ENCODE results near the gene FRMD7.

FRMD7 gene

DNA sequence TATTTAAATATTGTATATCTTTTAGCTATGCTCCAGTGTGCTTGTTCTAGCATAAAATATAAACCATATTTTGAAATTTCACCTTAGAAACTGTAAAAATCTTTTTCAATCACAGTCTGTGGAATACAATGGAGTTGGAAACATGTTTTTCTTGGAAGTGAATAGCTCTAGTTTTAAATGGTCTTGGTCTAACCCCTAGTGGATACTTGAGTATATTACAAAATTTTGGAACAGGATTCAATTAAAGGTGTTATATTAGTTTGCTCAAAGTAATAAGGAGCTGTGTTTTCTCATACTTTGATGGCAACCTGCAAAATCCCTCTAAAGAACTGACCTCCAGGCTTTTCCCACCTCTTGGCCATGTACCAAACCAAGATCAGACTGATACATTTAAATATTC, 56.6 kb downstream of the FRMD7 start:
- ChIA-PET CTCF (interaction anchor here (0.6 to 5.8 kb wide), 23 partner anchors 9 to 1016 kb away, joined by 3 to 51 read pairs (median 4); partner anchors contain the start of gene RAP2C), POLR2A (interaction anchor here (0.6 to 1.3 kb wide), 3 partner anchors 47 to 155 kb away, joined by 3 read pairs; no protein-coding TSS in a partner anchor)
- Histone ChIP-seq H3K27ac (ENCODE audit: extremely low read depth, low read depth, low read length) (no peak overlapping the region), H3K4me1 (ENCODE audit: control insufficient read depth, insufficient read depth, low read length) (no peaks in the 10 kb centered on the region), H3K36me3 (ENCODE audit: control insufficient read depth in 2 of 2, insufficient read depth in 1 of 2, low read length in 2 of 2) (peaks cover 4 to 30% of the 10 kb centered on the region in 2 experiments; a peak in 2 of 3 replicates), H3K9me3 (ENCODE audit: control insufficient read depth, insufficient read depth, low read depth, low read length) (no peaks in the 10 kb centered on the region), H3K4me3 (ENCODE audit: low read depth, low read length) (no peak overlapping the region)
- TF ChIP-seq, protein P1, sequence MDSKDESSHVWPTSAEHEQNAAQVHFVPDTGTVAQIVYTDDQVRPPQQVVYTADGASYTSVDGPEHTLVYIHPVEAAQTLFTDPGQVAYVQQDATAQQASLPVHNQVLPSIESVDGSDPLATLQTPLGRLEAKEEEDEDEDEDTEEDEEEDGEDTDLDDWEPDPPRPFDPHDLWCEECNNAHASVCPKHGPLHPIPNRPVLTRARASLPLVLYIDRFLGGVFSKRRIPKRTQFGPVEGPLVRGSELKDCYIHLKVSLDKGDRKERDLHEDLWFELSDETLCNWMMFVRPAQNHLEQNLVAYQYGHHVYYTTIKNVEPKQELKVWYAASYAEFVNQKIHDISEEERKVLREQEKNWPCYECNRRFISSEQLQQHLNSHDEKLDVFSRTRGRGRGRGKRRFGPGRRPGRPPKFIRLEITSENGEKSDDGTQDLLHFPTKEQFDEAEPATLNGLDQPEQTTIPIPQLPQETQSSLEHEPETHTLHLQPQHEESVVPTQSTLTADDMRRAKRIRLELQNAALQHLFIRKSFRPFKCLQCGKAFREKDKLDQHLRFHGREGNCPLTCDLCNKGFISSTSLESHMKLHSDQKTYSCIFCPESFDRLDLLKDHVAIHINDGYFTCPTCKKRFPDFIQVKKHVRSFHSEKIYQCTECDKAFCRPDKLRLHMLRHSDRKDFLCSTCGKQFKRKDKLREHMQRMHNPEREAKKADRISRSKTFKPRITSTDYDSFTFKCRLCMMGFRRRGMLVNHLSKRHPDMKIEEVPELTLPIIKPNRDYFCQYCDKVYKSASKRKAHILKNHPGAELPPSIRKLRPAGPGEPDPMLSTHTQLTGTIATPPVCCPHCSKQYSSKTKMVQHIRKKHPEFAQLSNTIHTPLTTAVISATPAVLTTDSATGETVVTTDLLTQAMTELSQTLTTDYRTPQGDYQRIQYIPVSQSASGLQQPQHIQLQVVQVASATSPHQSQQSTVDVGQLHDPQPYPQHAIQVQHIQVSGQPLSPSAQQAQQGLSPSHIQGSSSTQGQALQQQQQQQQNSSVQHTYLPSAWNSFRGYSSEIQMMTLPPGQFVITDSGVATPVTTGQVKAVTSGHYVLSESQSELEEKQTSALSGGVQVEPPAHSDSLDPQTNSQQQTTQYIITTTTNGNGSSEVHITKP (tag by site-specific recombination; IDR thresholded peaks at IDR 0.05), result no peak
- peak; percentile 47 for TF ChIP-seq ZNF654 (tag by site-specific recombination; IDR thresholded peaks at IDR 0.05; ENCODE audit: low read depth)

- TF ChIP-seq ZNF76 (tag by site-specific recombination; IDR thresholded peaks at IDR 0.05; ENCODE audit: borderline replicate concordance, low read depth), result no peak
- no peak for TF ChIP-seq ZNF629 (tag by site-specific recombination; IDR thresholded peaks at IDR 0.05)
- no peak for TF ChIP-seq ZNF624 (tag by site-specific recombination; IDR thresholded peaks at IDR 0.05)
- TF ChIP-seq, protein P2, sequence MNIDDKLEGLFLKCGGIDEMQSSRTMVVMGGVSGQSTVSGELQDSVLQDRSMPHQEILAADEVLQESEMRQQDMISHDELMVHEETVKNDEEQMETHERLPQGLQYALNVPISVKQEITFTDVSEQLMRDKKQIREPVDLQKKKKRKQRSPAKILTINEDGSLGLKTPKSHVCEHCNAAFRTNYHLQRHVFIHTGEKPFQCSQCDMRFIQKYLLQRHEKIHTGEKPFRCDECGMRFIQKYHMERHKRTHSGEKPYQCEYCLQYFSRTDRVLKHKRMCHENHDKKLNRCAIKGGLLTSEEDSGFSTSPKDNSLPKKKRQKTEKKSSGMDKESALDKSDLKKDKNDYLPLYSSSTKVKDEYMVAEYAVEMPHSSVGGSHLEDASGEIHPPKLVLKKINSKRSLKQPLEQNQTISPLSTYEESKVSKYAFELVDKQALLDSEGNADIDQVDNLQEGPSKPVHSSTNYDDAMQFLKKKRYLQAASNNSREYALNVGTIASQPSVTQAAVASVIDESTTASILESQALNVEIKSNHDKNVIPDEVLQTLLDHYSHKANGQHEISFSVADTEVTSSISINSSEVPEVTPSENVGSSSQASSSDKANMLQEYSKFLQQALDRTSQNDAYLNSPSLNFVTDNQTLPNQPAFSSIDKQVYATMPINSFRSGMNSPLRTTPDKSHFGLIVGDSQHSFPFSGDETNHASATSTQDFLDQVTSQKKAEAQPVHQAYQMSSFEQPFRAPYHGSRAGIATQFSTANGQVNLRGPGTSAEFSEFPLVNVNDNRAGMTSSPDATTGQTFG (tag by site-specific recombination; IDR thresholded peaks at IDR 0.05; ENCODE audit: borderline replicate concordance), result no peak
- no peak for TF ChIP-seq ZNF426 (tag by site-specific recombination; IDR thresholded peaks at IDR 0.05)
- POLR2A ChIA-PET, result no interaction called here
- Histone ChIP-seq H3K36me3 (ENCODE audit: control insufficient read depth in 2 of 2, insufficient read depth in 1 of 2, low read length in 2 of 2) (peaks cover 0 to 24% of the 10 kb centered on the region in 2 experiments; a peak in 2 of 3 replicates), H3K4me1 (ENCODE audit: control insufficient read depth, insufficient read depth, low read length) (no peaks in the 10 kb centered on the region), H3K27ac (ENCODE audit: extremely low read depth, low read depth, low read length) (no peak overlapping the region), H3K9me3 (ENCODE audit: control insufficient read depth, insufficient read depth, low read depth, low read length) (no peaks in the 10 kb centered on the region), H3K4me3 (ENCODE audit: low read depth, low read length) (no peak overlapping the region)
- CTCF ChIA-PET, result interaction anchor here (0.5 to 1.5 kb wide), 3 partner anchors 18 to 226 kb away, joined by 3 to 4 read pairs (median 4); no protein-coding TSS in a partner anchor
Measured at GRCh38 chrX:132068405-132068804, 59.4 kb downstream of the FRMD7 start.

DNA sequence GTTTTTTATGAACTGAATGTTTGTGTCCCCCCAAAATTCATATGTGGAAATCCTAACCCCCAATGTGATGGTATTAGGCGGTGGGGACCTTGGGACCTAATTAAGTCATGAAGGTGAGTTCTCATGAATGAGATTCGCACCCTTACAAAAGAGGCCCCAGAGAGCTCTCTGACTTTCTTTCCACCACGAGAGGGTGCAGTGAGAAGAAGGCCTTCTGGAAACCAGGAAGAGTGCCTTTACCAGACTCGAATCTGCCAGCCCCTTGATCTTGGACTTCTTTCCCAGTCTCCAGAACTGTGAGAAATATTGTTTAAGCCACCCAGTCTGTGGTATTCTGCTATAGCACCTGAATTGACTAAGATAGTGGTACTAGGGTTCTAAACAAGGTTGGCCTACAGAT, 64.0 kb downstream of the FRMD7 start:
- ChIA-PET CTCF (interaction anchor here (1.2 to 2.8 kb wide), 3 partner anchors 9 to 223 kb away, joined by 3 to 9 read pairs (median 5); no protein-coding TSS in a partner anchor), POLR2A (no interaction called here)
- H3K4me1 ChIP-seq (ENCODE audit: control insufficient read depth, insufficient read depth, low read length), result no peaks in the 10 kb centered on the region
- no peak overlapping the region for H3K27ac ChIP-seq (ENCODE audit: extremely low read depth, low read depth, low read length)
- peaks cover 3 to 15% of the 10 kb centered on the region in 2 experiments for H3K36me3 ChIP-seq (ENCODE audit: control insufficient read depth in 2 of 2, insufficient read depth in 1 of 2, low read length in 2 of 2)
- no peak overlapping the region for H3K4me3 ChIP-seq (ENCODE audit: low read depth, low read length)
- no peaks in the 10 kb centered on the region for H3K9me3 ChIP-seq (ENCODE audit: control insufficient read depth, insufficient read depth, low read depth, low read length)
- TF ChIP-seq PRDM1 (tag by site-specific recombination; IDR thresholded peaks at IDR 0.05) (no peak), PRDM2 (tag by site-specific recombination; IDR thresholded peaks at IDR 0.05; ENCODE audit: borderline replicate concordance) (no peak), ZNF473 (tag by site-specific recombination; IDR thresholded peaks at IDR 0.05) (no peak), ZNF449 (tag by site-specific recombination; IDR thresholded peaks at IDR 0.05) (no peak), ZNF426 (tag by site-specific recombination; IDR thresholded peaks at IDR 0.05) (no peak)
- TF ChIP-seq, protein P3, sequence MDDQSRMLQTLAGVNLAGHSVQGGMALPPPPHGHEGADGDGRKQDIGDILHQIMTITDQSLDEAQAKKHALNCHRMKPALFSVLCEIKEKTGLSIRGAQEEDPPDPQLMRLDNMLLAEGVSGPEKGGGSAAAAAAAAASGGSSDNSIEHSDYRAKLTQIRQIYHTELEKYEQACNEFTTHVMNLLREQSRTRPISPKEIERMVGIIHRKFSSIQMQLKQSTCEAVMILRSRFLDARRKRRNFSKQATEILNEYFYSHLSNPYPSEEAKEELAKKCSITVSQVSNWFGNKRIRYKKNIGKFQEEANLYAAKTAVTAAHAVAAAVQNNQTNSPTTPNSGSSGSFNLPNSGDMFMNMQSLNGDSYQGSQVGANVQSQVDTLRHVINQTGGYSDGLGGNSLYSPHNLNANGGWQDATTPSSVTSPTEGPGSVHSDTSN (CRISPR knock-in tag; IDR thresholded peaks at IDR 0.05), result no peak
